ENCODE results near the gene MERTK.

The MERTK gene

GRCh38 chr2:111972955-111973565 lies 74.7 kb downstream of the MERTK start:
- Mint-ChIP-seq H3K9me3 (peaks cover 18% of the 10 kb centered on the region), H3K4me3 (no peak overlapping the region), H3K36me3 (ENCODE audit: low read depth) (no peaks in the 10 kb centered on the region), H3K27ac (no peak overlapping the region), H3K4me1 (ENCODE audit: low read depth) (no peaks in the 10 kb centered on the region), H3K27me3 (peaks cover 22% of the 10 kb centered on the region)

- H3K27me3 Mint-ChIP-seq = peaks cover 25% of the 10 kb centered on the region
- no peak overlapping the region for H3K4me3 Mint-ChIP-seq
- H3K36me3 Mint-ChIP-seq (ENCODE audit: low read depth) = no peaks in the 10 kb centered on the region
- peaks cover 18% of the 10 kb centered on the region for H3K9me3 Mint-ChIP-seq
- H3K4me1 Mint-ChIP-seq (ENCODE audit: low read depth) = no peaks in the 10 kb centered on the region
- no peak overlapping the region for H3K27ac Mint-ChIP-seq
These were observed 75.3 kb downstream of the MERTK start for GRCh38 chr2:111973701-111974100.

DNA sequence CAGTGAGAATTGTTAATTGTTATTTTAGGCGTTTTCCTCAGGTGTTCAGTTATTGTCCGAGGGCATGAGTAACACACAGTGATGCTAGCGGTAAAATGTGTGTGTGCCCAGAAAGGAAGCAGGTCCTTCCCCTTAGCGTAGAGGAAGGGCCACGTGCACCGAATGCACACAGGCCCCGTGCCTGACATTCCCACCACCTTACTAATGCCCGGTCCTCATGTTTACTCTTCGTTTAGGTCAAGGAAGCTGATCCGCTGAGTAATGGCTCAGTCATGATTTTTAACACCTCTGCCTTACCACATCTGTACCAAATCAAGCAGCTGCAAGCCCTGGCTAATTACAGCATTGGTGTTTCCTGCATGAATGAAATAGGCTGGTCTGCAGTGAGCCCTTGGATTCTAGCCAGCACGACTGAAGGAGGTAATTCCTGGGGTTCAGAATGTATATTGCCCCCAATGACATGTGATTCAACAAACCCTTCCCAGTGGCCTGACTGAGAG lies 76.7 kb downstream of the MERTK start:
- no peaks in the 10 kb centered on the region for H3K36me3 Mint-ChIP-seq (ENCODE audit: low read depth)
- H3K27ac Mint-ChIP-seq = no peak overlapping the region
- H3K4me1 Mint-ChIP-seq (ENCODE audit: low read depth) = no peaks in the 10 kb centered on the region
- peaks cover 18% of the 10 kb centered on the region for H3K9me3 Mint-ChIP-seq
- H3K4me3 Mint-ChIP-seq = no peak overlapping the region
- peaks cover 25% of the 10 kb centered on the region for H3K27me3 Mint-ChIP-seq

- H3K4me3 Mint-ChIP-seq = no peak overlapping the region
- no peaks in the 10 kb centered on the region for H3K36me3 Mint-ChIP-seq (ENCODE audit: low read depth)
- H3K9me3 Mint-ChIP-seq = peaks cover 18% of the 10 kb centered on the region
- H3K27ac Mint-ChIP-seq = no peak overlapping the region
- no peaks in the 10 kb centered on the region for H3K4me1 Mint-ChIP-seq (ENCODE audit: low read depth)
- H3K27me3 Mint-ChIP-seq = peaks cover 25% of the 10 kb centered on the region
These were observed 77.4 kb downstream of the MERTK start for GRCh38 chr2:111975819-111976218.

GRCh38 chr2:111977240-111977639 lies 78.8 kb downstream of the MERTK start:
- H3K36me3 Mint-ChIP-seq (ENCODE audit: low read depth) = no peaks in the 10 kb centered on the region
- peaks cover under 1% of the 10 kb centered on the region for H3K4me1 Mint-ChIP-seq (ENCODE audit: low read depth)
- no peak overlapping the region for H3K27ac Mint-ChIP-seq
- no peak overlapping the region for H3K4me3 Mint-ChIP-seq
- H3K9me3 Mint-ChIP-seq = peaks cover 18% of the 10 kb centered on the region
- peaks cover 17% of the 10 kb centered on the region for H3K27me3 Mint-ChIP-seq

- peaks cover 9% of the 10 kb centered on the region for H3K27me3 Mint-ChIP-seq
- H3K36me3 Mint-ChIP-seq (ENCODE audit: low read depth) = no peaks in the 10 kb centered on the region
- H3K9me3 Mint-ChIP-seq = peaks cover 18% of the 10 kb centered on the region
- no peak overlapping the region for H3K4me3 Mint-ChIP-seq
- peaks cover 7% of the 10 kb centered on the region for H3K4me1 Mint-ChIP-seq (ENCODE audit: low read depth)
- no peak overlapping the region for H3K27ac Mint-ChIP-seq
These were observed 80.2 kb downstream of the MERTK start for GRCh38 chr2:111978452-111979170.

DNA sequence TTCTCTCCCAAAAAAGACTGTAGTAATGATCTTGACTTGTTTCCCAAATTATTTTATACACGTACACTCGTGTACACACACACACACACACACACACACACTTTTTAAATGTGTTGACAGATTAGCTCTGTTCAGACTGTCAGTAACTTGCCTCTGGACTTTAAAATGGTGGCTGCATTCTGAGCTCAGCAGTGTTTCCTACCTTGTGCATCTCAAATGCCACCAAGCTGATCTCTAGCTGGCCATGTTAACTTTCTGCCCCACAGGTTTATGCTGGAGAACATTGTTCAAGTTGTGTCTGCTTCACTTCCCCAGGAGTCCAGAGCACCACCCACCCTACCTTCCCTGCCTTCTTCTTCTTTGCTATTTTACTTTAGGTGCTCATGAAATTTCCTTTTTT lies 83.3 kb downstream of the MERTK start:
- H3K27me3 Mint-ChIP-seq = peaks cover 9% of the 10 kb centered on the region
- H3K27ac Mint-ChIP-seq = no peak overlapping the region
- no peak overlapping the region for H3K4me3 Mint-ChIP-seq

DNA sequence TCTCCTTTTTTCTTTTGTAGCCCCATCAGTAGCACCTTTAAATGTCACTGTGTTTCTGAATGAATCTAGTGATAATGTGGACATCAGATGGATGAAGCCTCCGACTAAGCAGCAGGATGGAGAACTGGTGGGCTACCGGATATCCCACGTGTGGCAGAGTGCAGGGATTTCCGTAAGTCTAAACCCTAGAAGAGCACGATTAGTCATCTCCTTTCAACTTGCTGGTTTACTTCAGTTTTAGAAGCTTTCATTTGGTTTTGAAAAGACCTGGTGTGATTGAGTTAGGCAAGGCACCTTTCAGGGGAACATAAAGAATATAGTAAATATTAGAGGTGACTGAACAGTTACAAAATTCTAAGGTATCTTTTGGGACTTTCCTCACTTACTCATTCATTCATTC lies 84.4 kb downstream of the MERTK start:
- H3K27ac Mint-ChIP-seq = no peak overlapping the region
- H3K4me1 Mint-ChIP-seq (ENCODE audit: low read depth) = peaks cover 7% of the 10 kb centered on the region
- peaks cover 3% of the 10 kb centered on the region for H3K27me3 Mint-ChIP-seq
- no peak overlapping the region for H3K4me3 Mint-ChIP-seq
- H3K9me3 Mint-ChIP-seq = peaks cover 1% of the 10 kb centered on the region
- H3K36me3 Mint-ChIP-seq (ENCODE audit: low read depth) = no peaks in the 10 kb centered on the region

More for the DNA sequence above, 83.3 kb downstream of the MERTK start:
- peaks cover 11% of the 10 kb centered on the region for H3K9me3 Mint-ChIP-seq
- peaks cover 7% of the 10 kb centered on the region for H3K4me1 Mint-ChIP-seq (ENCODE audit: low read depth)
- no peaks in the 10 kb centered on the region for H3K36me3 Mint-ChIP-seq (ENCODE audit: low read depth)

DNA sequence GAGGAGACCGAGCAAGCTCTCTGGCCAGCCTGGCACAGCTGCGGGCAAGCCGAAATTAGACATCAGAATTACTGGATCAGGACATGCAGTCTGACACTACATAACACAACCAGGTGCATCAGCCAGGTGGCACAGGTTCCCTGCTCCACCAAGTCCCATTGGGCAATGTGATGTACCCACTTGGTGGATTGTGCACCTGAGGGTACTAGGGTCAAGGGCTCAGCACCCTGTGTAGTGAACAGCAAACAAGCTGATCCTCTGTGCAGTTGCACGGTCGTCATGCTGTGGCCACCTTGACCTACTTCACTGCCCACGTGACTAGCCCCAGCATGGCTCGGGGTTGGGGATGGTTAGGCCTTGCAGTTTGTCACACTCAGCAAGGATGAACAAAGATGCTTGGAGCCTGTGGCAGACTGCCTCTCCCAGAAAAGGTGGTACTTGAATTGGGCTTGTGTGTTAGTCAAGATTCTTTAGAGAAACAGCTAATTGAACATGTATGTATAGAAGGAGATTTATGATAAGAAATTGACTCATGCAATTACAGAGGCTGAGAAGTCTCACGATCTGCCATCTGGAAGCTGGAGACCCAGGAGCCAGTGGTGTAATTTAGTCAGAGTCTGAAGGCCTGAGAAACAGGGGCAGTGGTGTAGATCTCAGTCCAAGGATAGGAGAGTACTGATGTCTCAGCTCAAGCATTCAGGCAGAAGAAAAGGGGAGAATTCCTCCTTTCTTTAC lies 85.2 kb downstream of the MERTK start:
- no peaks in the 10 kb centered on the region for H3K36me3 Mint-ChIP-seq (ENCODE audit: low read depth)

GRCh38 chr2:111984213-111984604 lies 85.8 kb downstream of the MERTK start:
- Mint-ChIP-seq H3K27ac (no peak overlapping the region), H3K4me3 (no peak overlapping the region), H3K4me1 (ENCODE audit: low read depth) (peaks cover 7% of the 10 kb centered on the region), H3K27me3 (no peaks in the 10 kb centered on the region), H3K9me3 (no peaks in the 10 kb centered on the region), H3K36me3 (ENCODE audit: low read depth) (no peaks in the 10 kb centered on the region)

More for the DNA sequence above, 85.2 kb downstream of the MERTK start:
- H3K27me3 Mint-ChIP-seq = no peaks in the 10 kb centered on the region
- H3K4me3 Mint-ChIP-seq = no peak overlapping the region
- no peak overlapping the region for H3K27ac Mint-ChIP-seq
- peaks cover 7% of the 10 kb centered on the region for H3K4me1 Mint-ChIP-seq (ENCODE audit: low read depth)
- no peaks in the 10 kb centered on the region for H3K9me3 Mint-ChIP-seq

DNA sequence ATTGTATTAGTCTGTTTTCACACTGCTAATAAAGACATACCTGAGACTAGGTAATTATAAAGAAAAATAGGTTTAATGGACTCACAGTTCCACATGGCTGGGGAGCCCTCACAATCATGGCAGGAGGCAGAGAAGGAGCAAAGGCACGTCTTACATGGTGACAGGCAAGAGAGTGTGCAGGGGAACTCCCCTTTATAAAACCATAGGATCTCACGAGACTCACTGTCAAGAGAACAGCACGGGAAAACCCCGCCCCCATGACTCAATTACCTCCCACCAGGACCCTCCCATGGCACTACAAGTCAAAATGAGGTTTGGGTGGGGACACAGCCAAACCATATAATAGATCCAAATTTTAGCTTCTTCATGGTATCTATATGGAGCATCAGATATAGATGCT lies 87.1 kb downstream of the MERTK start:
- Mint-ChIP-seq H3K4me3 (no peak overlapping the region), H3K36me3 (ENCODE audit: low read depth) (no peaks in the 10 kb centered on the region), H3K27ac (no peak overlapping the region), H3K27me3 (no peaks in the 10 kb centered on the region), H3K4me1 (ENCODE audit: low read depth) (peaks cover 7% of the 10 kb centered on the region), H3K9me3 (no peaks in the 10 kb centered on the region)

DNA sequence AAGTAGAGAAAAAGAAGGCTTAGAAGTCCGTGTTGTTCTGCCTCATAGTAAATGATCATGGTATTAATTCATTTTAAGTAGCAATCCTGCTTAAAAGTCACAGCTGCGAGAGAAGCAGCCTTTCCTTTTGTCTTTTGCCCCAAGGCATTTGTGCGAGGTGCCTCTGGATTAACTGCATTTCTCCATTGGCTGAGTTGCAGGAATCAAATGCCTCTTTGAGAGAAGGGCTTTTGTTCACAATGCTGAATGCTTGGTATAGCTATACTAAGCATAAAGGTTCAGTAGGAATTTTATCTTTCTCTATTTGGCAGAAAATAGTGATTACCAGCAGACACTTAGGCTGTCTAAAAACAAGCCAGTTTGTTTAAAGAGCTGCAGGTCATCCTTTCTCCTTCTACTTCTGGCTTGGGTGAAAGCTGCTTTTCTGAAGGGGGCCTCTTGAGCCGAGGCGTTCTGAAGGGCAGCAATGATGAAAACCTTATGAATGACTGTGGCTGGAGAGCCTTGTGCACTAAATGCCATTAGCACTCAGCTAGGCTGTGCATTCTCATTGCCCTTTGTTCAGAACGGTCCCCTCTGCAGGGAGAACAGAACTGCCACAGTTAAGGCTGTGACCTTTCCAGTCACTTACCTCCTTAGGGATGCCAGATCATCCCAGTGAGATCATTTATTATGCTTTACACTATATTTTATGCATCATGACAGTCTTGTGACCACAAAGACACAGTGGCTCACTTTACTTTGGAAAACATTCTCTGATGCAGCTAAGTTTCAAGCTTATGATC lies 87.9 kb downstream of the MERTK start:
- peaks cover 7% of the 10 kb centered on the region for H3K4me1 Mint-ChIP-seq (ENCODE audit: low read depth)
- H3K27me3 Mint-ChIP-seq = no peaks in the 10 kb centered on the region
- H3K36me3 Mint-ChIP-seq (ENCODE audit: low read depth) = no peaks in the 10 kb centered on the region
- no peak overlapping the region for H3K27ac Mint-ChIP-seq
- H3K4me3 Mint-ChIP-seq = no peak overlapping the region
- no peaks in the 10 kb centered on the region for H3K9me3 Mint-ChIP-seq

DNA sequence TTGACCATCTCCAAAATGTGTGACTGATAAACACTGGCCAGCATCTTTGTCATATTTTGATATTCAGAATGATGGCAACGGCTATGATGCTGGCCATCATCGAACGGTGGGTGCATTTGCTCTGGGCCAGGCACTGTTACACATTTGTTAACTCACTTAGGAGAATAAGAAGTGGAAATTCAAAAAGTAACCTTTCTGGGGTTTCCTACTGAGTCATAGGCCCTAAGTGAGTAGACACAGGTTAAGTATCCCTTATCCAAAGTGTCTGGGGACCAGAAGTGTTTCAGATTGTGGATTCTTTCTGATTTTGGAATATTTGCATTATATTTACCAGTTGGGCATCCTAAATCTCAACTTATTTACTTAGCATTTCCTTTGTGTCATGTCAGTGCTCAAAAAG lies 92.0 kb downstream of the MERTK start:
- H3K4me1 Mint-ChIP-seq (ENCODE audit: low read depth) = no peaks in the 10 kb centered on the region
- H3K9me3 Mint-ChIP-seq = no peaks in the 10 kb centered on the region
- no peak overlapping the region for H3K27ac Mint-ChIP-seq
- no peak overlapping the region for H3K4me3 Mint-ChIP-seq
- no peaks in the 10 kb centered on the region for H3K36me3 Mint-ChIP-seq (ENCODE audit: low read depth)
- H3K27me3 Mint-ChIP-seq = no peaks in the 10 kb centered on the region

GRCh38 chr2:111990856-111991255 lies 92.4 kb downstream of the MERTK start:
- H3K4me3 Mint-ChIP-seq = no peak overlapping the region
- H3K4me1 Mint-ChIP-seq (ENCODE audit: low read depth) = no peaks in the 10 kb centered on the region
- no peak overlapping the region for H3K27ac Mint-ChIP-seq
- no peaks in the 10 kb centered on the region for H3K36me3 Mint-ChIP-seq (ENCODE audit: low read depth)
- no peaks in the 10 kb centered on the region for H3K9me3 Mint-ChIP-seq
- no peaks in the 10 kb centered on the region for H3K27me3 Mint-ChIP-seq

Data from stimulated activated naive CD8-positive, alpha-beta T cell treated with anti-CD3 and anti-CD28 coated beads, Interleukin-15, Interleukin-2, amounts not matched to agents 100 ng/mL and 50 ng/mL, for 24 hours (primary cell).